Fibroblast of the aortic adventitia (primary cell): ENCODE measurements around the gene DEFB129. TPM values are rescaled to one million over a fixed set of nuclear protein-coding genes. Genes with fewer than 3 reads are reported as not detected.
"Not testable (repeated sequence)": the region's sequence is repeated elsewhere in the genome, so short reads cannot be mapped to it uniquely, and the experiment has no call there.

ENCODE experiments used
- DNase-seq: peaks from one replicate; pipeline ENCODE4 v3.0.0-alpha.2; 2010; ENCODE audit warnings: low read depth
- H3K4me3 ChIP-seq: 2 replicates; pipeline ENCODE4 v1.5.1; 2011; ENCODE audit warnings: low read depth, mild to moderate bottlenecking, control low read depth, low read length, moderate library complexity
- CTCF ChIP-seq: IDR thresholded peaks from 2 replicates; pipeline ENCODE4 v1.5.1; 2011; ENCODE audit warnings: mild to moderate bottlenecking, low read length, control low read depth, inconsistent platforms; ENCODE audit not compliant: insufficient read depth
- total RNA-seq: library from RNA; depleted of rRNA; stranded (reverse); fragments of >200 nt; gene quantifications from 2 replicates; pipeline ENCODE4 v1.2.3, GENCODE V29; 2012; ENCODE audit warnings: low replicate concordance

DEFB129 gene
- not detected in 2 replicates for total RNA-seq

- no peak for TF ChIP-seq CTCF
- no peak for DNase-seq
- H3K4me3 ChIP-seq: no peak within 1 kb of the TSS
These were observed at the start of gene DEFB129 for GRCh38 chr20:226958-227357. Gene DEFB129, plus strand, starts transcription at chr20:227258. Its CDS starts 31 bp downstream, at chr20:227289.

- DNase-seq: no peak
- TF ChIP-seq CTCF: no peak
- H3K4me3 ChIP-seq: no peak overlapping the region
These were observed 42.8 kb upstream of the DEFB129 start for GRCh38 chr20:184288-184687.

GRCh38 chr20:187733-188132 is 39.3 kb upstream of the DEFB129 start:
- no peak overlapping the region for H3K4me3 ChIP-seq
- no peak for DNase-seq
- no peak for TF ChIP-seq CTCF

GRCh38 chr20:189611-190010 is 37.4 kb upstream of the DEFB129 start, which contains the start of gene DEFB128:
Gene DEFB128, minus strand, starts transcription at chr20:189711. Its CDS starts 88 bp downstream, at chr20:189623.
- no peak within 1 kb of the TSS for H3K4me3 ChIP-seq
- no peak for TF ChIP-seq CTCF
- no peak for DNase-seq

GRCh38 chr20:198225-198624 is 28.8 kb upstream of the DEFB129 start:
- no peak for DNase-seq
- no peak overlapping the region for H3K4me3 ChIP-seq
- no peak for TF ChIP-seq CTCF

- TF ChIP-seq CTCF: no peak
- no peak overlapping the region for H3K4me3 ChIP-seq
- no peak for DNase-seq
These were observed 27.1 kb upstream of the DEFB129 start for GRCh38 chr20:199996-200395.

- not testable (repeated sequence) for H3K4me3 ChIP-seq, DNase-seq
These were observed 23.4 kb upstream of the DEFB129 start for GRCh38 chr20:203630-204029.
